OCI-LY1 (cell line): ENCODE data around the gene DEFB129.

Experiments
- CTCF ChIP-seq: fragments of 200-600 bp; sonication (generic), shearing (Covaris generic); IDR thresholded peaks from 2 replicates; pipeline ENCODE4 v1.5.1; 2017; ENCODE audit warnings: mild to moderate bottlenecking, antibody characterized with exemption, low read length, moderate library complexity, mixed read lengths
- EZH2 ChIP-seq: fragments of 200-600 bp; sonication (generic), shearing (Covaris generic); IDR thresholded peaks from 2 replicates; pipeline ENCODE4 v1.8.0; 2017; ENCODE audit warnings: borderline replicate concordance, mixed run types, mild to moderate bottlenecking, antibody characterized with exemption, low read length, moderate library complexity, mixed read lengths

GRCh38 chr20:237489-237888 is 10.4 kb downstream of the DEFB129 start:
- TF ChIP-seq CTCF (no peak), EZH2 (no peak)
